Mononuclear cell (primary cell): ENCODE measurements around the gene TCEAL6. TPM values are rescaled to one million over a fixed set of nuclear protein-coding genes. Genes with fewer than 3 reads are reported as not detected.
A peak's percentile ranks its signal among the peaks of the same experiment; 100 is the strongest.
"Not testable (repeated sequence)": the region's sequence is repeated elsewhere in the genome, so short reads cannot be mapped to it uniquely, and the experiment has no call there.

Source experiments
- H3K27me3 ChIP-seq: 2 replicates; pipeline ENCODE4 v1.6.0; 2011; ENCODE audit warnings: low read length, control low read depth; ENCODE audit not compliant: insufficient read depth
- H3K4me1 ChIP-seq: 2 replicates; pipeline ENCODE4 v1.5.1; 2011; ENCODE audit warnings: mild to moderate bottlenecking, low read length, control low read depth; ENCODE audit not compliant: insufficient read depth
- H3K4me3 ChIP-seq: 2 replicates; pipeline ENCODE4 v1.5.1; 2011; ENCODE audit warnings: mild to moderate bottlenecking, low read length, moderate library complexity
- H3K9me3 ChIP-seq: 2 replicates; pipeline ENCODE4 v1.5.1; 2011; ENCODE audit warnings: low read depth, mild to moderate bottlenecking, control low read depth, low read length
- total RNA-seq: library from RNA; depleted of rRNA; stranded (reverse); fragments of >200 nt; gene quantifications from one replicate; pipeline ENCODE4 v1.2.3, GENCODE V29; 2012

Gene TCEAL6
- total RNA-seq = not detected

DNA sequence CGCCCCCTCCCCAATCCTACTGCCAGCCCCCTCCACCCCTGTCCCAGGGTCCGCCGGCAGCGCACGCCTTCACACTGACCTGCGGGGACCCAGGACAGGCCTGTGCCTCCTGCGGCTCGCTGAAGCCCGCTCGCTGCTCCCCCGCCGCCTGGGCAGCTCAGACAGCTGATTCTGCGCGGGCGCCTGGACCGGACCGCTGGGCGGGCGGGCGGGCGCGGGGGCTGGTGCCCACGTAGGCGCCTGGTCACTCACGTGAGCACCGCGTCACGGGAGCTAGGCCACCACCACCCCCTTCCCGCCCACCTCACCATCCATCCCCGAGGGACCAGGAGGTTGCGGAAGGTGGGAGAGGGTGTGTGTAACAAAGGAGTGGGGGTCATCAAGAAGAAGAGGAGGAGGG is at the start of gene TCEAL6:
TCEAL6 (minus strand) TSS at position 208 of the 400 bp plus-strand sequence.
- not testable (repeated sequence) for H3K9me3 ChIP-seq

DNA sequence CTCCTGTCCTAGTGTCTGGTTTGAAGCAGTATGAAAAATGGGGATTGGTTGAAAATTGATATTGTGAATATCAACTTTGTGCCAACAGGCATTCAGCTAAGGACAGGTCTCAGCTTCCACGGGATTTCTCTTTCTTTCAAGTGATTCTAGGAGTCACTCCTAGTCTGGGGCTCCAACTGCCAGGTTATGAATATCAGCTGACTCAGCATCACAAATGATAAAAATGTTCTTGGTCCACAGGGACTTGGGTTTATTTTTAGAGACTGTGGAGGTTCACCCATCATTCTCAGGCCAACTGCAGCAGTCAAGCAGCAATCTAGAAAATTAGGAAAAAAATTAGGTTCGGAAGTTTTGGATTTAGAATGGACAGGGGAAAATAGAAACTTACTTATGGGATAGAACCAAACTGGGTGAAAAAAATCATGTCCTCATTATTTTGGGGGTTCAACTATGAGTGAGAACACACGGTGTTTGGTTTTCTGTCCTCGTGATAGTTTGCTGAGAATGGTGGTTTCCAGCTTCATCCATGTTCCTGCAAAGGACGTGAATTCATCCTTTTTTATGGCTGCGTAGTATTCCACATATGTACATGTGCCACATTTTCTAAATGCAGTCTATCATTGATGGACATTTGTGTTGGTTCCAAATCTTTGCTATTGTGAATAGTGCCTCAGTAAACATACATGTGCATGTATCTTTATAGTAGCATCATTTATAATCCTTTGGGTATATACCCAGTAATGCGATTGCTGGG is 43.9 kb upstream of the TCEAL6 start:
- H3K4me3 ChIP-seq = no peak overlapping the region
- H3K4me1 ChIP-seq = no peaks in the 10 kb centered on the region
- no peaks in the 10 kb centered on the region for H3K9me3 ChIP-seq
- H3K27me3 ChIP-seq = no peaks in the 10 kb centered on the region

More for the DNA sequence above, at the start of gene TCEAL6:
- H3K4me1 ChIP-seq, H3K4me3 ChIP-seq, H3K27me3 ChIP-seq: not testable (repeated sequence)

DNA sequence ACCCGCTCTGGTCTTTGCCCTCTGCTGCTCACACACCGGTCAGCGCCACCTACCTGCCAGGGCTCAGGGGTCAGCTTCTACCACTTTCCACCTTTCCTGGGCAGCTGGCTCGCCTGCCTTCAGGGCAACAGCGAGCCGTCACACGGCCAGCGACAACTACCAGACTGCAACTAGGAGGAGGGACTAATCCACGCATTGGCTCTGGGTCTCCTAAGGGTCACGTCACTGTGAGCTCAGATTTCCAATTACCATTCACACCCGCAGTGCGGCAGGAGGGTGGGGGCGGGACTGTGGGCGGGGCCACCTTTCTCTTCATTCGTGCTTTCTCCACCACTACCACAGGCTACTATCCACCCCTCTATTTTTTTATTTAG is 13.5 kb upstream of the TCEAL6 start, which contains the start of gene BEX5:
BEX5 (minus strand) TSS at position 172 of the 374 bp plus-strand sequence. CDS start 1,712 bp downstream, outside the sequence.
- peaks cover 3% of the 10 kb centered on the region for H3K27me3 ChIP-seq
- H3K4me3 ChIP-seq = peak within 1 kb of the TSS; percentile 39
- no peaks in the 10 kb centered on the region for H3K9me3 ChIP-seq
- H3K4me1 ChIP-seq = no peaks in the 10 kb centered on the region

DNA sequence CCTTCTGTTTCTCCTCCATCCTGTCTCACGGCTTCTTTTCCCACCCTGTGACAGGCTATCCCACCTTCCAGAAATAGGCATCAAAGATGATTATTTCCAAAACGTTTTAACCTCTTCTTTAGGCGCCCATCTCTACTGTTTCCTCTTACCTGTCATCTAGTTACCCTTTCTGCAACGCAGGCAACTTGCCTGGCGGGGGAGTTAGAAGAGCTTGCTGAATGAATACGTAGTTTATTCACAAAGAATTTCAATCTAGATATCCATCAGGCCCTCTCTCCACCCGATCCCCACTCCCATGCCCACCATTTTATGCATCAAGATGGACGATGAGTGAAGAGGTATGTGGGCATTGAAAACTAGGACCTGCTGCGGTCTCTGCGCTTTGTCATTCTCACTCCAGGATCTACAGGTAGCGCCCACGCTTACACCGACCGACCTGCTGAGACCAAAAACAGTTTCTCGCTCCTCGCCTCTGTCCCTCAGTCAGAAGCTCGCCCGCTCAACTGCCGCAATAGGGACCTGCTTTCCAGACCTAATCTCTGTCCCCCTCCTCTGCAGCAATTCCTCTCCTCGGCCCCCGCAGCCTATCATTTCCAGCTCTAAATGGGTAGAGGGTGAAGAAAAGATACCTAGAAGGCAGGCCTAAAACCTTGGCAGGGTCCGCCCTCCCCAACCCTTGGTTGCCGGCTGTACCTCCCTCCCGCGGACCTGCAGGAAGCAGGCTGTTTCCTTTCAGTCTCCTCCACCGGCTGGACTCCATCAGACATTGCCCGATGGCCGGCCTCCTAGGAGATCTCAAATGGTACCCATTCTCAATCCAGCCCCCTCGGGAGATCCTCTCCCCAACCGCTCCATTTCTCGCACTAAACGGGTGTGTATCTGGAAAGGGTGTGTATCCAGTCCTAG is 12.9 kb upstream of the TCEAL6 start:
- Histone ChIP-seq H3K27me3 (peaks cover 3% of the 10 kb centered on the region), H3K4me1 (no peaks in the 10 kb centered on the region), H3K4me3 (peak overlapping the region; percentile 39), H3K9me3 (no peaks in the 10 kb centered on the region)

DNA sequence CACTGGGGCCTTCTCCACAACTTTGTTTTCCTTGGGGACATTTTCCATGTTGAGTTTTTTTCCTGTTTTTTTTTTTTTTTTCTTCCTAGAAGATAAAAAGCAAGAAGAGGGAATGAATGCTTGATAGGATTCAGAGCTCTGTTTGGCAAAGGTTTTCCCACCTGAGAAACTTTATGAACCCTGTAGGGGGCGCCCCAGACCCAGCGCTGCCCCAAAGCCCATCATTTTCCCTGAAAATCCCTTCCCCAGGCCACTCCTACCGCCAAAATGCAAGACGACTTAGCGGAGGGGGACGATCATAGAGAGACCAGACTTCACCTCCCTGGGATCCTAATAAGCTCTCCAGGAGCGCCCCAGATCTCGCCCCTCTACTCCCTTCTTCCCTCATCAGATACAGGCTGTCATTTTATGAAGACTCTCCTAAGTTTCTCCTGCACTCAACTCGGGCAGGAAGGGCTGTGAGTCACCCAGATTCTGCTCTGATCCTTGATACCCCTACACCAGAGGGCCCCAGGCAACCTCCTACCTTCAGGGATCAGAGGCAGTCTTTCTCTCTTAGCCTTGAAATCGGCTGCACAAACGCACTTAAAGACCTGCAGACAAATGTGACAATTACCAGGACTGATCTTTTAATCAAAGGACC is 12.1 kb upstream of the TCEAL6 start:
- Histone ChIP-seq H3K9me3 (no peaks in the 10 kb centered on the region), H3K4me3 (no peak overlapping the region), H3K4me1 (no peaks in the 10 kb centered on the region)

DNA sequence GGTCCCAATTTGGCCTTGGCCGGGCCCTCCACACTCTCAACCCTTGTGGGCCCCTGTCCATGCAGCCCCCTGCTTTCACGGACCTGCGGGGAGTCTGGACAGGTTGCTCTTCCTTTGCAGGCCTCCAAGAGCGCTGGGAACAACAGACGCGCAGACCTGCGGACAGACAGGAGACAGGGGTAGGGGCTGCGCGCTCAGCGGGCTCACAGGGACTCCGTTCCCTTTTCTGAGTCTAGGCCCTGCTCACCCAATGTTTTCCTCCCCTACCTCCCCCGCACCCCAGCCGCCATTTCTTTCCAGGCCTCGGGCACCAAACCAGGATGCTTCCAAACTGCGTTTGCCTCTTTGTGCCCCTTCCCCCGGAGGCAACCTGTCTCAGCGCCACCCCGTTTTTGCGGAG is 650 bp downstream of the TCEAL6 start:
- not testable (repeated sequence) for H3K27me3 ChIP-seq, H3K9me3 ChIP-seq, H3K4me3 ChIP-seq, H3K4me1 ChIP-seq

More for the DNA sequence above, 12.1 kb upstream of the TCEAL6 start:
- H3K27me3 ChIP-seq = peaks cover 3% of the 10 kb centered on the region

DNA sequence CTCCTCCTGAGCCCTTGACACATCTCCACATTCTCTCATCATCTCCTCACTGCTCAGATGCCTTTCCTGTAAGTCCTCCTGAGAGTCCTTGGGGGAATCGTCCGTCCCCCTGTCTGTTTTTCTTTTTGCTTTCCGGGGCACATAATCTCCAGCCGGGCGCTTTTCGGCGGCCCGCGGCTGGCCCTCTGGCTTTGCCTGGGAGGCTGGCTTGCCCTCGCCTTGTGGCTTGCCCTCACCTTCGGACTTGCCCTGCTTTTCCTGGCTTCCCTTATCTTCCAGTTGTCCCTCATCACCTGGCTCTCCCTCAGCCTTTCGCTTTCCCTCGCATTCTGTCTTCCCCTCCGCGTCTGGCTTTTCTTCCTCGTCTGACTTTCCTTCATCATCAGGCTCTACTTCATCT is 1.4 kb downstream of the TCEAL6 start:
- not testable (repeated sequence) for H3K9me3 ChIP-seq, H3K27me3 ChIP-seq, H3K4me3 ChIP-seq, H3K4me1 ChIP-seq

DNA sequence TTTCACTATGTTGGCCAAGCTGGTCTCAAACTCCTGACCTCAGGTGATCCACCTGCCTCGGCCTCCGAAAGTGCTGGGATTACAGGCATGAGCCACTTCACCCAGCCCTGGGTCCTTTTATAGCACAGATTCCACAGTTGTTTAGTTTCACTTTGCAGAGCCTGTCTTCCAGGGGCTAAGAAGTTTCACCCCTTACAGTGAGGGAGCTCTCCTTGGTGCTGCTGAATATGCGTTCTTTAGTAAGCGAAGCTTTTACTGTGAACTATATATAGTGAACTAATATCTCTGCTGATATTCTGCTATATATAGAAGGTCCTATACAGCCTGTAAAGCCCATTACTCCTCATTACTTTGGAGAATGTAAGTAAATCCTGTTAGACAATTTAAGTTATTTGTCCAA is 4.2 kb downstream of the TCEAL6 start:
- H3K4me3 ChIP-seq = no peak overlapping the region
- H3K4me1 ChIP-seq = no peaks in the 10 kb centered on the region
- H3K27me3 ChIP-seq = no peaks in the 10 kb centered on the region
- no peaks in the 10 kb centered on the region for H3K9me3 ChIP-seq

DNA sequence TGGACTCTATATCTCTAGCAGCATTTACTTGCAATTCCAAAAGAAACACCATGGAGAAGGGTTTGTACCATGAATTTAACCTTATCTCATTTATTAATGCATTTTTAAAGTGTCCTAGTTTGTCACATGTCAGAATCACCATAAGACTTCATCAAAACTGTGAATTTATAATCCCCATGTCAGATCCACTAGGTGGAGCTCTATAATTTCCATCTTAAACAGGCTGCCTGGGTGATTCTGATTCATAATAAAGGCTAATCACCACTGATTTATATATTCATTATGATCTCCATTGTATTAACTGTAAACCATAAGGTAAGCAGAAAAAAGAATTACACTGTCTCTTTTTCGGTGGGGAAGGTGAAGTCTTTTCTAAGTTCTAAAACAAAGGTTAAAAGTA is 12.8 kb downstream of the TCEAL6 start:
- Histone ChIP-seq H3K27me3 (peaks cover 8% of the 10 kb centered on the region), H3K4me3 (no peak overlapping the region), H3K9me3 (no peaks in the 10 kb centered on the region), H3K4me1 (no peaks in the 10 kb centered on the region)

DNA sequence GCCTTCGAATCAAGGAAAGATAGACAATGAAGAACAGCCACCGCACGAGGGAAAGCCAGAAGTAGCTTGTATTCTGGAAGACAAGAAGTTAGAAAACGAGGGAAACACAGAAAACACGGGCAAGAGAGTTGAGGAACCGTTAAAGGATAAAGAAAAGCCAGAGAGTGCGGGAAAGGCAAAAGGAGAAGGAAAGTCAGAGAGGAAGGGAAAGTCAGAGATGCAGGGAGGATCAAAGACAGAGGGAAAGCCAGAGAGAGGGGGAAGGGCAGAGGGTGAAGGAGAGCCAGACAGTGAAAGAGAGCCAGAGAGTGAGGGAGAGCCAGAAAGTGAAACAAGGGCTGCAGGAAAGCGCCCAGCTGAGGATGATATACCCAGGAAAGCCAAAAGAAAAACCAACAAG is 15.4 kb downstream of the TCEAL6 start:
- Histone ChIP-seq H3K9me3 (no peaks in the 10 kb centered on the region), H3K4me1 (no peaks in the 10 kb centered on the region)

DNA sequence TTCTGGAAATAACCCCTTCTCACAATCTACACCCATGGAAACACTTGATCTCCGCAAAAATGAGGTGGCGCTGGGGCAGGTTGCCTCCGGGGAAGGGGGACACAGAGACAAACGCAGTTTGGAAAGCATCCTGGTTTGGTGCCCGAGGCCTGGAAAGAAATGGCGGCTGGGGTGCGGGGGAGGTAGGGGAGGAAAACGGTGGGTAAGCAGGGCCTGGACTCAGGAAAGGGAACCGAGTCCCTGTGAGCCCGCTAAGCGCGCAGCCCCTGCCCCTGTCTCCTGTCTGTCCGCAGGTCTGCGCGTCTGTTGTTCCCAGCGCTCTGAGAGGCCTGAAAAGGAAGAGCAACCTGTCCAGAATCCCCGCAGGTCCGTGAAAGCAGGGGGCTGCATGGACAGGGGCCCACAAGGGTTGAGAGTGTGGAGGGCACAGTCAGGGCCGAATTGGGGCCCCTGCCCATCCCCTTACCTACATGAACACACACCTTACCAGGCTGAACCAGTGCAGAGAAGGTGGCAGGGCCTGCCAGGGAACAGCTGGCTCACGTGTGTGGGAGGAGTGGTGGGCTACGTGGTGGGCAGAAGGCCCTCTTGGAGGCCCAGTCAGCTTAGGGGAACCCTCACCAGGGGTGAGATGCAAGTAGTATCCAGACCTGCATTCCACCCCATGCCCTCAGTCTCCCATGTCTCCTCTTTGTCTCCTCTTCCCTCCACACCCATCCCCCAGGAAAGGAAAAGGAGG is 16.0 kb downstream of the TCEAL6 start:
- not testable (repeated sequence) for H3K4me3 ChIP-seq, H3K4me1 ChIP-seq, H3K9me3 ChIP-seq
- peaks cover 16% of the 10 kb centered on the region for H3K27me3 ChIP-seq

More for the DNA sequence above, 15.4 kb downstream of the TCEAL6 start:
- Histone ChIP-seq H3K27me3 (peaks cover 16% of the 10 kb centered on the region), H3K4me3 (no peak overlapping the region)

DNA sequence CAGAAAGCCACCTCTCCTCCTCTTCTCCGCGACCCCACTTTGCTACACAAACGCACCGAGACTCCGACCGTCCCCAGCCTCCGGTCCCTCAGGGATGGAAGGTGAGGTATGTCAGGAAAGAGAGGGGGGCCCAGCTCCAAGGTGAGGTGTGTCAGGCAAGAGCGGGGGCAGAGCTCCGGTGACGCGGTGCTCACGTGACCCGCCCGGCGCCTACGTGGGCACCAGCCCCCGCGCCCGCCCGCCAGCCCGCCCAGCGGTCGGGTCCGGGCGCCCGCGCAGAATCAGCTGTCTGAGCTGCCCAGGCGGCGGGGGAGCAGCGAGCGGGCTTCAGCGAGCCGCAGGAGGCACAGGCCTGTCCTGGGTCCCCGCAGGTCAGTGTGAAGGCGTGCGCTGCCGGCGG is 16.8 kb downstream of the TCEAL6 start, which contains the start of gene TCEAL2:
TCEAL2 (plus strand) TSS at position 244 of the 400 bp plus-strand sequence. CDS start 1,152 bp downstream, outside the sequence.
- not testable (repeated sequence) for H3K9me3 ChIP-seq, H3K4me3 ChIP-seq, H3K4me1 ChIP-seq
- peaks cover 16% of the 10 kb centered on the region for H3K27me3 ChIP-seq

DNA sequence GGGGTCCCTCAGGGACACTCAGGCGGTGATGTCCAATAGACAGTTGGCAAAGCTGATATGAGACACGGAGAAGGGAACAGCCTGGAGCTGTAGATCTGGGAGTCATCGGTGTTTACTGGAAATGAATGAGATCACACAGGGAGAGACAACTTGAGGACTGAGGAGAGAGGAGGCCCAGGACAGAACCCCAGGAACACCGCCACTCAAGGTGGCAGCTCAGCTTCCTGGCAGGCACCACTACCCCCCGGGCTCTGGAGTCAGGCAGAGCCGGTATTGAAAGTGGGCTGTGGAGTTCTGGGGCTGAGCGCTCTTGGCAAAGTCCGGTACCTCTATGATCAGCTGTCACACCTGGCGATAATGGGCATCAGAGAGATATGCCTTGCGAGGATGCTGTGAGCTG is 17.3 kb downstream of the TCEAL6 start:
- H3K4me3 ChIP-seq, H3K4me1 ChIP-seq, H3K9me3 ChIP-seq: not testable (repeated sequence)
- H3K27me3 ChIP-seq = peaks cover 16% of the 10 kb centered on the region

DNA sequence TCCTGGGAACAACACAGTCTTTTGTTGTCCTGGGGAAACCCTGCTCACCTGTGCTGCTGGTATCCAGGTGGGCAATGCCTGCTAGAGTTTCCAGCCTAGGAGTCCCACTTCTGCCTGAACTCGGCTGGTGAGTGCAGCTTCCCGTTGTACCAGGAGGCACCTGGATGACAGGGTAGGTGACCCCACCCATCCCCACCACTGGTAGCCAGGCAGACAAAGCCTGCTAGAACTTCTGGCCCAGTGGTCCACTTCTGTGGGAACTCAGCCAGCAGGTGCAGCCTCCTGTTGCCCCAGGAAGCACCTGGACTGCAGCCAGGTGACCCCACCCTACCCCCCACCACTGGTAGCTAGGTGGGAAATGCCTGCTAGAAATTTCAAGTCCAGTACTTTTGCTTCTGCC is 26.5 kb downstream of the TCEAL6 start:
- no peaks in the 10 kb centered on the region for H3K27me3 ChIP-seq
- H3K4me3 ChIP-seq = no peak overlapping the region
- no peaks in the 10 kb centered on the region for H3K9me3 ChIP-seq
- no peaks in the 10 kb centered on the region for H3K4me1 ChIP-seq
